ENCODE data around the gene FBXW5. TPM values are rescaled to one million over a fixed set of nuclear protein-coding genes. Genes with fewer than 3 reads are reported as not detected.

FBXW5 gene
- total and polyA plus RNA-seq, 2 experiments from 2014 or later: 27.0 to 111 TPM

- Histone ChIP-seq H3K4me2 (no peak overlapping the region), H3K36me3 (ENCODE audit: insufficient read depth) (no peaks in the 10 kb centered on the region), H3K4me3 (no peak overlapping the region), H3K27me3 (ENCODE audit: insufficient read depth) (no peaks in the 10 kb centered on the region), H3K27ac (ENCODE audit: low read depth) (no peak overlapping the region), H3F3A (replicated peaks; ENCODE audit: low read depth) (no peaks in the 10 kb centered on the region; the same call in 1 of the 2 replicates), H3K4me1 (ENCODE audit: insufficient read depth) (peaks cover 9% of the 10 kb centered on the region), H3K79me2 (replicated peaks; ENCODE audit: insufficient read depth) (0 out of 2 replicates have a peak, but pooled peaks cover 5% of the 10 kb centered on the region), H2AFZ (no peak overlapping the region), H4K20me1 (replicated peaks; ENCODE audit: insufficient read depth) (no peaks in the 10 kb centered on the region), H3K9me2 (ENCODE audit: insufficient read depth) (no peaks in the 10 kb centered on the region)
- Mint-ChIP-seq H3K36me3 (ENCODE audit: low read depth) (peaks cover 4% of the 10 kb centered on the region; the same call in 1 of the 3 replicates), H3K27ac (no peak overlapping the region), H3K4me1 (peaks cover 8% of the 10 kb centered on the region), H3K4me3 (no peak overlapping the region), H3K9me3 (no peaks in the 10 kb centered on the region), H3K27me3 (ENCODE audit: insufficient read depth, low read depth, poor library complexity) (peaks cover 9% of the 10 kb centered on the region)
- DNase-seq (ENCODE audit: low spot score) (no peak), ATAC-seq (no peak)
- TF ChIP-seq ZNF462 (CRISPR knock-in tag; IDR thresholded peaks at IDR 0.05) (no peak), EZH2 (IDR thresholded peaks at IDR 0.05; ENCODE audit: low read depth, unreplicated experiment) (no peak), EZH2phosphoT487 (IDR thresholded peaks at IDR 0.05; ENCODE audit: unreplicated experiment) (no peak), ZNF114 (CRISPR knock-in tag; IDR thresholded peaks at IDR 0.05) (no peak), CREB1 (CRISPR knock-in tag; IDR thresholded peaks at IDR 0.05; ENCODE audit: low read depth) (no peak), JUNB (IDR thresholded peaks at IDR 0.05; ENCODE audit: unreplicated experiment) (no peak), CTCF (conservative IDR thresholded peaks at IDR 0.05; ENCODE audit: low read depth in 2 of 2) (no peak)
- TF ChIP-seq, protein P1, sequence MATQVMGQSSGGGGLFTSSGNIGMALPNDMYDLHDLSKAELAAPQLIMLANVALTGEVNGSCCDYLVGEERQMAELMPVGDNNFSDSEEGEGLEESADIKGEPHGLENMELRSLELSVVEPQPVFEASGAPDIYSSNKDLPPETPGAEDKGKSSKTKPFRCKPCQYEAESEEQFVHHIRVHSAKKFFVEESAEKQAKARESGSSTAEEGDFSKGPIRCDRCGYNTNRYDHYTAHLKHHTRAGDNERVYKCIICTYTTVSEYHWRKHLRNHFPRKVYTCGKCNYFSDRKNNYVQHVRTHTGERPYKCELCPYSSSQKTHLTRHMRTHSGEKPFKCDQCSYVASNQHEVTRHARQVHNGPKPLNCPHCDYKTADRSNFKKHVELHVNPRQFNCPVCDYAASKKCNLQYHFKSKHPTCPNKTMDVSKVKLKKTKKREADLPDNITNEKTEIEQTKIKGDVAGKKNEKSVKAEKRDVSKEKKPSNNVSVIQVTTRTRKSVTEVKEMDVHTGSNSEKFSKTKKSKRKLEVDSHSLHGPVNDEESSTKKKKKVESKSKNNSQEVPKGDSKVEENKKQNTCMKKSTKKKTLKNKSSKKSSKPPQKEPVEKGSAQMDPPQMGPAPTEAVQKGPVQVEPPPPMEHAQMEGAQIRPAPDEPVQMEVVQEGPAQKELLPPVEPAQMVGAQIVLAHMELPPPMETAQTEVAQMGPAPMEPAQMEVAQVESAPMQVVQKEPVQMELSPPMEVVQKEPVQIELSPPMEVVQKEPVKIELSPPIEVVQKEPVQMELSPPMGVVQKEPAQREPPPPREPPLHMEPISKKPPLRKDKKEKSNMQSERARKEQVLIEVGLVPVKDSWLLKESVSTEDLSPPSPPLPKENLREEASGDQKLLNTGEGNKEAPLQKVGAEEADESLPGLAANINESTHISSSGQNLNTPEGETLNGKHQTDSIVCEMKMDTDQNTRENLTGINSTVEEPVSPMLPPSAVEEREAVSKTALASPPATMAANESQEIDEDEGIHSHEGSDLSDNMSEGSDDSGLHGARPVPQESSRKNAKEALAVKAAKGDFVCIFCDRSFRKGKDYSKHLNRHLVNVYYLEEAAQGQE (IDR thresholded peaks at IDR 0.05; ENCODE audit: unreplicated experiment): no peak
Observed at GRCh38 chr9:136946228-136947027, 1.9 kb upstream of the FBXW5 start.
